Astrocyte (in vitro differentiated cells and primary cell): ENCODE results near the gene REG3G. TPM values are rescaled to one million over a fixed set of nuclear protein-coding genes. Genes with fewer than 3 reads are reported as not detected.

Experiments used
- DNase-seq: peaks from one replicate; pipeline ENCODE4 v3.0.0-alpha.2; 2010; ENCODE audit warnings: low read depth
- FAIRE-seq: peaks from 2 replicates; lab custom pipeline; 2011; peaks lifted over from hg19 to GRCh38; lab: Jason Lieb, UNC
- H2AFZ ChIP-seq: 2 replicates; pipeline ENCODE4 v1.6.0; 2012; ENCODE audit warnings: low read depth, low read length, inconsistent platforms
- H3K27ac ChIP-seq: 2 replicates; pipeline ENCODE4 v1.5.1; 2011; ENCODE audit warnings: low read depth, low read length, inconsistent platforms
- H3K27me3 ChIP-seq: 2 replicates; pipeline ENCODE4 v1.6.0; 2011; ENCODE audit warnings: low read length, inconsistent platforms; ENCODE audit not compliant: insufficient read depth
- H3K36me3 ChIP-seq: 2 replicates; pipeline ENCODE4 v1.5.1; 2011; ENCODE audit warnings: low read length, inconsistent platforms; ENCODE audit not compliant: insufficient read depth
- H3K4me1 ChIP-seq: 2 replicates; pipeline ENCODE4 v1.5.1; 2011; ENCODE audit warnings: low read length, inconsistent platforms; ENCODE audit not compliant: insufficient read depth
- H3K4me2 ChIP-seq: 2 replicates; pipeline ENCODE4 v1.6.0; 2012; ENCODE audit warnings: low read length, inconsistent platforms
- H3K4me3 ChIP-seq: 2 replicates; pipeline ENCODE4 v1.5.1; 2011; ENCODE audit warnings: low read depth, mild to moderate bottlenecking, low read length, inconsistent platforms; ENCODE audit not compliant: insufficient read depth
- H3K79me2 ChIP-seq: 2 replicates; pipeline ENCODE4 v1.6.0; 2012; ENCODE audit warnings: mild to moderate bottlenecking, low read length, inconsistent platforms; ENCODE audit not compliant: insufficient read depth
- H3K9ac ChIP-seq: 2 replicates; pipeline ENCODE4 v1.6.0; 2012; ENCODE audit warnings: mild to moderate bottlenecking, low read length, inconsistent platforms
- H3K9me3 ChIP-seq: 2 replicates; pipeline ENCODE4 v1.5.1; 2012; ENCODE audit warnings: low read depth, mild to moderate bottlenecking, low read length, inconsistent platforms; ENCODE audit not compliant: insufficient read depth
- H4K20me1 ChIP-seq: 2 replicates; pipeline ENCODE4 v1.6.0; 2012; ENCODE audit warnings: low read length, inconsistent platforms; ENCODE audit not compliant: insufficient read depth
- H3K27ac Mint-ChIP-seq: one replicate; pipeline ENCODE4 v1.8.0; 2021; ENCODE audit warnings: mild to moderate bottlenecking, mixed read lengths; ENCODE audit not compliant: unreplicated experiment
- H3K27me3 Mint-ChIP-seq: one replicate; pipeline ENCODE4 v1.8.0; 2021; ENCODE audit warnings: low read depth, mixed read lengths; ENCODE audit not compliant: unreplicated experiment
- H3K36me3 Mint-ChIP-seq: one replicate; pipeline ENCODE4 v1.8.0; 2021; ENCODE audit warnings: low read depth, mixed read lengths; ENCODE audit not compliant: unreplicated experiment
- H3K4me1 Mint-ChIP-seq: one replicate; pipeline ENCODE4 v1.8.0; 2021; ENCODE audit warnings: low read depth, mixed read lengths; ENCODE audit not compliant: unreplicated experiment
- H3K4me3 Mint-ChIP-seq: one replicate; pipeline ENCODE4 v1.8.0; 2021; ENCODE audit warnings: mild to moderate bottlenecking, moderate library complexity, mixed read lengths; ENCODE audit not compliant: unreplicated experiment
- H3K9me3 Mint-ChIP-seq: one replicate; pipeline ENCODE4 v1.8.0; 2021; ENCODE audit warnings: mild to moderate bottlenecking, mixed read lengths; ENCODE audit not compliant: unreplicated experiment
- EZH2 ChIP-seq: IDR thresholded peaks from 2 replicates; pipeline ENCODE4 v1.6.1; 2012; ENCODE audit warnings: mild to moderate bottlenecking, low read length, inconsistent platforms; ENCODE audit not compliant: insufficient read depth
- total RNA-seq: library from RNA; stranded (reverse); gene quantifications from 2 replicates; pipeline ENCODE4 v1.2.1, GENCODE V29; 2021
- TF ChIP-seq, protein P1 (sequence below): IDR thresholded peaks from 2 replicates; pipeline ENCODE4 v1.5.1; 2011; ENCODE audit warnings: low read depth, mild to moderate bottlenecking, inconsistent platforms, low read length, moderate library complexity; ENCODE audit not compliant: insufficient read depth

The REG3G gene
- total RNA-seq, 1 donor from 2014 or later, result not detected

DNA sequence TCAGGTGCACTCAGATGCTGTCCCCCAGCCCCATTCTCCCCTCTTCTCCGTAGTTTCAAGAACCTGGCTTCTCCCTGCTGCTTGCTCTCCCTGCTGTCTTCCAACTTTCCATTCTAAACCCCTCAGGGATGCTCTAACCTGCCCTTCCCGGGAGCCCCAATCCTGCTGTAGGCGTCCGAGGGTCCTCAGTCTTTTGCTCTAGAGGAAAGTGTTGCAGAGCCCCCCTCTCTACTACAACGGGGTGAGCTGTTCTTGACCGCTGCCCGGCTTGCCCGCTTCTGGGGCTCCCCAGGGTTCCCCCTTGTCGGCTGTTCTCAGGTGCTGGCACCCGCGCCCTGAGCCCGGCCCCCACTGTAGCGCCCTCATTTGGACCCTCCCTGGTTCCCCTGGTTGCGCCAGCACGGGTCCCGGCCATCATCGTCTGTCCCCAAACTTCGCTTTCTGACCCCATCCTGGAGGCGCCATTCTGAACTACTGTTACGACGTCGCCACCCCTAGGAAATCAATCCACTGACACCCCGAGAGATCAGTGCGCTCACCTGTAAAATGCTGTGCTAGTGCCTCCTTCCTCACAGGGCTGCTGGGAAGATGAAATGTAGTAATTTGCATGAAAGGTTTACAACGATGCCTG, 31.9 kb upstream of the REG3G start:
- Histone ChIP-seq H3K4me2 (peak overlapping the region; percentile 50), H3K9me3 (peaks cover 3% of the 10 kb centered on the region), H4K20me1 (no peaks in the 10 kb centered on the region), H3K27me3 (peaks cover 18% of the 10 kb centered on the region), H3K36me3 (no peaks in the 10 kb centered on the region), H3K4me3 (no peak overlapping the region), H3K79me2 (no peaks in the 10 kb centered on the region), H3K27ac (no peak overlapping the region), H3K9ac (no peak overlapping the region), H3K4me1 (no peaks in the 10 kb centered on the region), H2AFZ (no peak overlapping the region)
- H3K9me3 Mint-ChIP-seq, result peaks cover 2% of the 10 kb centered on the region
- H3K27me3 Mint-ChIP-seq, result peaks cover 51% of the 10 kb centered on the region
- FAIRE-seq (no peak), DNase-seq (no peak)
- peaks cover 1% of the 10 kb centered on the region for H3K36me3 Mint-ChIP-seq
- H3K27ac Mint-ChIP-seq, result no peak overlapping the region
- H3K4me3 Mint-ChIP-seq, result peak overlapping the region; percentile 84
- peaks cover 5% of the 10 kb centered on the region for H3K4me1 Mint-ChIP-seq
- no peak for TF ChIP-seq EZH2
- TF ChIP-seq, protein P1, sequence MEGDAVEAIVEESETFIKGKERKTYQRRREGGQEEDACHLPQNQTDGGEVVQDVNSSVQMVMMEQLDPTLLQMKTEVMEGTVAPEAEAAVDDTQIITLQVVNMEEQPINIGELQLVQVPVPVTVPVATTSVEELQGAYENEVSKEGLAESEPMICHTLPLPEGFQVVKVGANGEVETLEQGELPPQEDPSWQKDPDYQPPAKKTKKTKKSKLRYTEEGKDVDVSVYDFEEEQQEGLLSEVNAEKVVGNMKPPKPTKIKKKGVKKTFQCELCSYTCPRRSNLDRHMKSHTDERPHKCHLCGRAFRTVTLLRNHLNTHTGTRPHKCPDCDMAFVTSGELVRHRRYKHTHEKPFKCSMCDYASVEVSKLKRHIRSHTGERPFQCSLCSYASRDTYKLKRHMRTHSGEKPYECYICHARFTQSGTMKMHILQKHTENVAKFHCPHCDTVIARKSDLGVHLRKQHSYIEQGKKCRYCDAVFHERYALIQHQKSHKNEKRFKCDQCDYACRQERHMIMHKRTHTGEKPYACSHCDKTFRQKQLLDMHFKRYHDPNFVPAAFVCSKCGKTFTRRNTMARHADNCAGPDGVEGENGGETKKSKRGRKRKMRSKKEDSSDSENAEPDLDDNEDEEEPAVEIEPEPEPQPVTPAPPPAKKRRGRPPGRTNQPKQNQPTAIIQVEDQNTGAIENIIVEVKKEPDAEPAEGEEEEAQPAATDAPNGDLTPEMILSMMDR, result no peak

DNA sequence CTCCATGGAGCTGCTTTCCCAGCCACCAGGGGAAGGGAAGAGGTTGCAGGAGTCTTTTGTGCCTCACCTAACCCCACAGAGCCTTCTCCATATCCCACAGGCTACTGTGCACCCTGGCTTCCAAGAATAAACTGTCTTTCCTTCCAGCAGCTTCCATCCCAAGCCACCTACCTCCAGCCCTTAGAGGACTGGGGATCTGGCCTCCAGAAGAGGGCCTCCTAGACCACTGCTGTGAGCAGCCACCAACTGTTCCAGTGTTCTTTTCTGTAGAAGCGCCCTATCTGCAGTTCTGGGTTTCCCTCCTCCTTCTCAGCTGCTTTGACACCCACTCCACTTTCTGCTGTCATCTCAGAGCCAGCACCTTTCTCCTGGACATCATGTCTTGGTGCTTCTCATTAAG, 30.7 kb upstream of the REG3G start:
- Histone ChIP-seq H4K20me1 (no peaks in the 10 kb centered on the region), H3K36me3 (no peaks in the 10 kb centered on the region), H3K27ac (no peak overlapping the region), H3K9ac (no peak overlapping the region), H3K9me3 (peaks cover 3% of the 10 kb centered on the region), H2AFZ (no peak overlapping the region), H3K79me2 (no peaks in the 10 kb centered on the region), H3K27me3 (peaks cover 18% of the 10 kb centered on the region), H3K4me2 (no peak overlapping the region), H3K4me1 (no peaks in the 10 kb centered on the region), H3K4me3 (no peak overlapping the region)
- DNase-seq (no peak), FAIRE-seq (no peak)
- no peak for TF ChIP-seq EZH2
- TF ChIP-seq, protein P1, result no peak
- Mint-ChIP-seq H3K4me1 (peaks cover 5% of the 10 kb centered on the region), H3K9me3 (peaks cover 2% of the 10 kb centered on the region), H3K27me3 (peaks cover 52% of the 10 kb centered on the region), H3K36me3 (peaks cover 1% of the 10 kb centered on the region), H3K4me3 (no peak overlapping the region), H3K27ac (no peak overlapping the region)

DNA sequence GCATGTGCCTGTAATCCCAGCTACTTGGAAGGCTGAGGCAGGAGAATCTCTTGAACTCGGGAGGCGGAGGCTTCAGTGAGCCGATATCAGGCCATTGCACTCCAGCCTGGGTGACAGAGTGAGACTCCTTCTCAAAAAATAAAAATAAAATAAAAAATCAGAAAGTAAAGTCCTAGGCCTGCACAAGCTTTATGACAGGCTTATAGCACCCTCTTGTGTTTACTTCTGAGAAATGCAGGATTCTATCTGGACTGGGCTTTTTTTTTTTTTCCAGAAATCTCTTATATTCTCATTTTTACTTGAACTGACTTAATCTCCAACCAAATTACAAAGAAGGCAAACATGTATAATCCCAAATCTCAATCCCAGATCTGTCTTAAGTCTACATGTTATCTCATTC, 26.1 kb upstream of the REG3G start:
- Mint-ChIP-seq H3K27ac (no peak overlapping the region), H3K4me3 (no peak overlapping the region), H3K27me3 (peaks cover 23% of the 10 kb centered on the region), H3K4me1 (no peaks in the 10 kb centered on the region), H3K9me3 (peaks cover 2% of the 10 kb centered on the region), H3K36me3 (no peaks in the 10 kb centered on the region)
- Histone ChIP-seq H3K4me2 (no peak overlapping the region), H3K27me3 (peaks cover 6% of the 10 kb centered on the region), H2AFZ (no peak overlapping the region), H3K4me1 (no peaks in the 10 kb centered on the region), H3K9me3 (no peaks in the 10 kb centered on the region), H3K36me3 (no peaks in the 10 kb centered on the region), H3K9ac (no peak overlapping the region), H4K20me1 (no peaks in the 10 kb centered on the region), H3K27ac (no peak overlapping the region), H3K4me3 (no peak overlapping the region), H3K79me2 (no peaks in the 10 kb centered on the region)
- DNase-seq (no peak), FAIRE-seq (no peak)
- TF ChIP-seq EZH2, result no peak
- TF ChIP-seq, protein P1, result peak; percentile 32
